WERI-Rb-1 (cell line): Measurements from ENCODE around the gene TMEM184C.

Experiments
- DNase-seq: peaks from one replicate; pipeline ENCODE4 v3.0.0-alpha.2; 2020
- H3K27ac ChIP-seq: fragments of 250-450 bp; sonication (Bioruptor Pico); 2 replicates; pipeline ENCODE4 v1.5.1; 2020; ENCODE audit warnings: mild to moderate bottlenecking, moderate library complexity
- H3K27me3 ChIP-seq: fragments of 250-450 bp; sonication (Bioruptor Pico); 2 replicates; pipeline ENCODE4 v1.5.1; 2021; ENCODE audit warnings: mild to moderate bottlenecking, low read depth, moderate library complexity; ENCODE audit not compliant: insufficient read depth, severe bottlenecking
- H3K36me3 ChIP-seq: fragments of 250-450 bp; sonication (Bioruptor Pico); 2 replicates; pipeline ENCODE4 v1.5.1; 2020; ENCODE audit warnings: mild to moderate bottlenecking, moderate library complexity
- H3K4me3 ChIP-seq: 2 replicates; pipeline ENCODE4 v1.5.1; 2011; ENCODE audit warnings: low read depth, mild to moderate bottlenecking, control low read depth, low read length
- H3K9me3 ChIP-seq: fragments of 250-450 bp; sonication (Bioruptor Pico); 2 replicates; pipeline ENCODE4 v1.5.1; 2021; ENCODE audit warnings: mild to moderate bottlenecking, moderate library complexity; ENCODE audit not compliant: severe bottlenecking
- CTCF ChIP-seq: IDR thresholded peaks from 2 replicates; pipeline ENCODE4 v1.5.1; 2011; ENCODE audit warnings: low read depth, mild to moderate bottlenecking, control low read depth, inconsistent platforms, low read length

TMEM184C gene

GRCh38 chr4:147617173-147617840 lies at the start of gene TMEM184C:
TSS of gene TMEM184C (plus strand) at chr4:147617397. CDS start at chr4:147617957, 560 bp downstream.
- H3K9me3 ChIP-seq: no peaks in the 10 kb centered on the region
- peak within 1 kb of the TSS; percentile 82 for H3K4me3 ChIP-seq
- TF ChIP-seq CTCF: 0 out of 2 replicates have a peak, but pooled peaks have one; percentile 8
- peaks cover 22% of the 10 kb centered on the region for H3K36me3 ChIP-seq
- H3K27me3 ChIP-seq: no peaks in the 10 kb centered on the region
- H3K27ac ChIP-seq: peak within 1 kb of the TSS; percentile 68
- DNase-seq: peak; percentile 99

- Histone ChIP-seq H3K4me3 (no peak overlapping the region), H3K27me3 (no peaks in the 10 kb centered on the region), H3K9me3 (no peaks in the 10 kb centered on the region), H3K27ac (no peak overlapping the region), H3K36me3 (no peaks in the 10 kb centered on the region)
- DNase-seq: no peak
- no peak for TF ChIP-seq CTCF
Observed at GRCh38 chr4:147570616-147571015, 46.6 kb upstream of the TMEM184C start.

GRCh38 chr4:147571036-147571770 lies 46.0 kb upstream of the TMEM184C start:
- TF ChIP-seq CTCF: no peak
- Histone ChIP-seq H3K9me3 (no peaks in the 10 kb centered on the region), H3K36me3 (no peaks in the 10 kb centered on the region), H3K27me3 (no peaks in the 10 kb centered on the region), H3K27ac (no peak overlapping the region), H3K4me3 (no peak overlapping the region)
- no peak for DNase-seq

GRCh38 chr4:147576084-147576483 lies 41.1 kb upstream of the TMEM184C start:
- H3K9me3 ChIP-seq: no peaks in the 10 kb centered on the region
- no peak for DNase-seq
- H3K4me3 ChIP-seq: no peak overlapping the region
- no peak for TF ChIP-seq CTCF
- no peak overlapping the region for H3K27ac ChIP-seq
- no peaks in the 10 kb centered on the region for H3K36me3 ChIP-seq
- H3K27me3 ChIP-seq: no peaks in the 10 kb centered on the region

- Histone ChIP-seq H3K4me3 (no peak overlapping the region), H3K27ac (no peak overlapping the region), H3K36me3 (no peaks in the 10 kb centered on the region), H3K9me3 (peaks cover 2% of the 10 kb centered on the region), H3K27me3 (no peaks in the 10 kb centered on the region)
- no peak for TF ChIP-seq CTCF
- no peak for DNase-seq
Observed at GRCh38 chr4:147578051-147578476, 39.1 kb upstream of the TMEM184C start.
